IMR-90 (cell line): ENCODE data around the gene GPC5. TPM values are rescaled to one million over a fixed set of nuclear protein-coding genes. Genes with fewer than 3 reads are reported as not detected.

ENCODE experiments used
- ATAC-seq: fragments of 200-7000 bp; cut with Tn5 transposase; 2 replicates; pipeline ENCODE4 v1.9.1; 2020; ENCODE audit warnings: low read depth, mild to moderate bottlenecking, moderate library complexity
- BruUV-seq: library from RNA; stranded (reverse); fragments of 400-500 nt; replicated peaks from 2 replicates; lab custom pipeline; 2021; lab: Mats Ljungman, UMichigan
- CTCF ChIA-PET: fragments of 300-600 bp; formaldehyde crosslinking; extraction: SDS; loops from one replicate; lab custom pipeline; 2021; ENCODE audit warnings: antibody characterized with exemption; lab: Yijun Ruan, JAX
- POLR2A ChIA-PET: fragments of 300-600 bp; sonication (Branson Sonifier 250); formaldehyde crosslinking; loops from one replicate; lab custom pipeline; 2022; ENCODE audit warnings: antibody characterized with exemption; ENCODE audit not compliant: unreplicated experiment; lab: Charles Lee
- DNase-seq: peaks from one replicate; pipeline ENCODE4 v3.0.0; 2013
- H2AFZ ChIP-seq: replicated peaks from 2 replicates; pipeline ENCODE3; 2013; ENCODE audit warnings: low read length, mild to moderate bottlenecking; ENCODE audit not compliant: poor library complexity
- H2AK5ac ChIP-seq: 2 replicates; pipeline ENCODE4 v1.6.1; 2013; ENCODE audit warnings: low read depth, low read length, inconsistent platforms
- H2AK9ac ChIP-seq: replicated peaks from 2 replicates; pipeline ENCODE3; 2013; ENCODE audit warnings: mild to moderate bottlenecking, low read depth, low read length, moderate library complexity; ENCODE audit not compliant: poor library complexity
- H2BK120ac ChIP-seq: 2 replicates; pipeline ENCODE4 v1.6.1; 2013; ENCODE audit warnings: low read depth, low read length, inconsistent platforms
- H2BK15ac ChIP-seq: 3 replicates; pipeline ENCODE4 v1.6.1; 2013; ENCODE audit warnings: low read depth, low read length, inconsistent platforms
- H2BK20ac ChIP-seq: 2 replicates; pipeline ENCODE4 v1.6.1; 2013; ENCODE audit warnings: low read depth, mild to moderate bottlenecking, inconsistent platforms, low read length, moderate library complexity
- H2BK5ac ChIP-seq: 2 replicates; pipeline ENCODE4 v1.6.1; 2013; ENCODE audit warnings: mild to moderate bottlenecking, low read depth, low read length, inconsistent platforms; ENCODE audit not compliant: poor library complexity, severe bottlenecking
- H3K14ac ChIP-seq: replicated peaks from 2 replicates; pipeline ENCODE4 v1.6.1; 2013; ENCODE audit warnings: low read depth, low read length, inconsistent platforms
- H3K18ac ChIP-seq: 2 replicates; pipeline ENCODE4 v1.6.1; 2013; ENCODE audit warnings: low read depth, low read length, control low read depth
- H3K23ac ChIP-seq: 2 replicates; pipeline ENCODE4 v1.6.1; 2013; ENCODE audit warnings: low read depth, low read length, inconsistent platforms
- H3K27ac ChIP-seq: 2 replicates; pipeline ENCODE4 v1.5.1; 2013; ENCODE audit warnings: mild to moderate bottlenecking, control low read depth, low read length; ENCODE audit not compliant: insufficient read depth
- H3K27me3 ChIP-seq: 2 replicates; pipeline ENCODE4 v1.6.1; 2013; ENCODE audit warnings: low read length; ENCODE audit not compliant: control insufficient read depth, insufficient read depth
- H3K36me3 ChIP-seq: 2 replicates; pipeline ENCODE4 v1.6.1; 2013; ENCODE audit warnings: low read length, mixed read lengths; ENCODE audit not compliant: control insufficient read depth, insufficient read depth
- H3K4ac ChIP-seq: 2 replicates; pipeline ENCODE4 v1.6.1; 2013; ENCODE audit warnings: low read depth, low read length, inconsistent platforms
- H3K4me1 ChIP-seq: 2 replicates; pipeline ENCODE4 v1.6.1; 2013; ENCODE audit warnings: low read length, mixed read lengths; ENCODE audit not compliant: control insufficient read depth, insufficient read depth
- H3K4me2 ChIP-seq: 2 replicates; pipeline ENCODE4 v1.6.1; 2013; ENCODE audit warnings: low read depth, mild to moderate bottlenecking, control low read depth, low read length, moderate library complexity
- H3K4me3 ChIP-seq: 2 replicates; pipeline ENCODE4 v1.5.1; 2013; ENCODE audit warnings: low read depth, mild to moderate bottlenecking, control low read depth, low read length, moderate library complexity; ENCODE audit not compliant: insufficient read depth
- H3K56ac ChIP-seq: 2 replicates; pipeline ENCODE4 v1.6.1; 2013; ENCODE audit warnings: low read length, inconsistent platforms; ENCODE audit not compliant: insufficient read depth; ENCODE audit errors: extremely low read depth
- H3K79me1 ChIP-seq, 2 experiments: 2 replicates each; pipeline ENCODE4 v1.6.1; 2013; ENCODE audit warnings: low read length in 2 of 2, inconsistent platforms in 1 of 2, low read depth in 1 of 2
- H3K9ac ChIP-seq: 2 replicates; pipeline ENCODE4 v1.6.1; 2013; ENCODE audit warnings: low read depth, low read length, control low read depth
- H3K9me1 ChIP-seq: 2 replicates; pipeline ENCODE4 v1.6.1; 2013; ENCODE audit warnings: low read length, inconsistent platforms; ENCODE audit not compliant: insufficient read depth
- H3K9me3 ChIP-seq: 2 replicates; pipeline ENCODE4 v1.6.1; 2013; ENCODE audit warnings: low read length; ENCODE audit not compliant: control insufficient read depth, insufficient read depth
- H4K20me1 ChIP-seq: 2 replicates; pipeline ENCODE4 v1.6.1; 2013; ENCODE audit warnings: low read length, inconsistent platforms; ENCODE audit not compliant: insufficient read depth
- H4K5ac ChIP-seq: 2 replicates; pipeline ENCODE4 v1.6.1; 2013; ENCODE audit warnings: mild to moderate bottlenecking, low read depth, low read length, control low read depth
- H4K8ac ChIP-seq, 2 experiments: 2 replicates each; pipeline ENCODE4 v1.6.1; 2013; ENCODE audit warnings: low read depth in 2 of 2, low read length in 2 of 2, control low read depth in 1 of 2, inconsistent platforms in 1 of 2
- H4K91ac ChIP-seq: 2 replicates; pipeline ENCODE4 v1.6.1; 2013; ENCODE audit warnings: low read depth, low read length, inconsistent platforms; ENCODE audit not compliant: insufficient read depth
- BHLHE40 ChIP-seq: fragments of 150-350 bp; IDR thresholded peaks from 2 replicates; pipeline ENCODE4 v1.6.1; 2016; ENCODE audit warnings: mild to moderate bottlenecking, low read depth, low read length
- CEBPB ChIP-seq: IDR thresholded peaks from 2 replicates; pipeline ENCODE4 v1.6.1; 2012; ENCODE audit warnings: low read depth, low read length, improper control_type of control experiment
- ELK1 ChIP-seq: fragments of 150-350 bp; IDR thresholded peaks from 2 replicates; pipeline ENCODE4 v1.6.1; 2016; ENCODE audit warnings: low read depth, mild to moderate bottlenecking, low read length, moderate library complexity, borderline replicate concordance
- MAFK ChIP-seq: IDR thresholded peaks from 2 replicates; pipeline ENCODE4 v1.6.1; 2012; ENCODE audit warnings: low read depth, low read length, improper control_type of control experiment
- MXI1 ChIP-seq: IDR thresholded peaks from 2 replicates; pipeline ENCODE4 v1.6.1; 2012; ENCODE audit warnings: low read depth, mild to moderate bottlenecking, low read length, moderate library complexity, borderline replicate concordance
- NFE2L2 ChIP-seq: fragments of 150-350 bp; IDR thresholded peaks from 2 replicates; pipeline ENCODE4 v1.6.1; 2016; ENCODE audit warnings: low read depth, mild to moderate bottlenecking, low read length
- POLR2A ChIP-seq: IDR thresholded peaks from 2 replicates; pipeline ENCODE4 v1.6.1; 2012; ENCODE audit warnings: mild to moderate bottlenecking, low read depth, low read length
- RAD21 ChIP-seq: IDR thresholded peaks from 2 replicates; pipeline ENCODE4 v1.6.1; 2012; ENCODE audit warnings: low read length, improper control_type of control experiment
- RCOR1 ChIP-seq: IDR thresholded peaks from 2 replicates; pipeline ENCODE4 v1.6.1; 2012; ENCODE audit warnings: mild to moderate bottlenecking, low read length, improper control_type of control experiment; ENCODE audit not compliant: insufficient replicate concordance
- RFX5 ChIP-seq: IDR thresholded peaks from 2 replicates; pipeline ENCODE4 v1.8.0; 2012; ENCODE audit warnings: low read depth, mild to moderate bottlenecking, low read length, moderate library complexity
- SMC3 ChIP-seq: fragments of 150-350 bp; IDR thresholded peaks from 2 replicates; pipeline ENCODE4 v1.6.1; 2016; ENCODE audit warnings: low read depth, mild to moderate bottlenecking, antibody characterized with exemption, low read length, moderate library complexity
- WGBS, 2 experiments: methylation state at CpG; one replicate each; pipeline versions ENCODE4 v1.1.5 to v1.1.7; 2013; ENCODE audit warnings: missing lambda C conversion rate in 2 of 2; ENCODE audit not compliant: insufficient read length in 1 of 2; ENCODE audit errors: extremely low coverage in 2 of 2; 5-methylcytosine and 5-hydroxymethylcytosine counted together
- dilution Hi-C: fragments of 300-500 bp; cut with HindIII; formaldehyde crosslinking; loops from one replicate; pipeline ENCODE4 v1.14.3; 2018; ENCODE audit warnings: low sequenced_read_pairs; ENCODE audit not compliant: unreplicated experiment
- in situ Hi-C: fragments of 300-500 bp; cut with MboI; formaldehyde crosslinking; loops from 3 replicates; pipeline ENCODE4 v1.14.3; 2019; ENCODE audit warnings: low sequenced_read_pairs, inconsistent platforms, mixed read lengths
- intact Hi-C: fragments of 100-400 bp; cut with micrococcal nuclease; formaldehyde crosslinking; loops from 2 replicates; pipeline ENCODE4 v1.10.0; 2022
- polyA plus RNA-seq, 3 experiments: library from polyadenylated mRNA; depleted of rRNA; stranded (reverse); fragments of >200 nt; gene quantifications; 2 replicates each; pipeline ENCODE4 v1.2.3, GENCODE V29; 2012; ENCODE audit warnings: low replicate concordance in 1 of 3
- total RNA-seq: library from RNA; depleted of rRNA; stranded (reverse); fragments of >200 nt; gene quantifications from 2 replicates; pipeline ENCODE4 v1.2.3, GENCODE V29; 2012
- TF ChIP-seq, protein P1 (sequence below): fragments of 150-350 bp; IDR thresholded peaks from 2 replicates; pipeline ENCODE4 v1.6.1; 2017; ENCODE audit warnings: mild to moderate bottlenecking, antibody characterized with exemption, low read length, low read depth

GPC5 gene
- total and polyA plus RNA-seq, 2 of the 4 experiments (the other 2 are of a cell fraction) = 0.94 to 1.8 TPM

DNA sequence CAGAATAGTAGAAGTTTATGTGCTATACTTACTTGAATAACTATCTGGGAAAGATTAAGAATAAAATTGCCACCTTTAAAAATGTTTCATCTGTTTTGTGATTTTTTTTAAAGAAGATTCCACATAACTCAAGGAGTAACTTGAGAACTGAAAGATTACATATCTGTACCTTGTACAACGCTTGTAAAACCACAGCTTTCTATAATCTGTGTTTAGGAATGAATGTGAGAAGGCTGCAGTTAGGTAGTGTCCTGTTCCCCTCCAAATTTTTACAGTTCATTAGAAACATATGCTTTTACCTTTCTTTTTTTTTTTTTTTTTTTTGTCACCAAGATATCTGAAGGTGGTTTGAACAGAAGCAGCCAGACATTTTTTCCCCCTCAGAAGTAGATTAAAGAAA, 1515.4 kb downstream of the GPC5 start:
- in situ Hi-C loops = no loop called here
- no TSS peak for BruUV-seq
- Histone ChIP-seq H3K36me3 (no peaks in the 10 kb centered on the region), H3K79me1 (no peaks in the 10 kb centered on the region), H4K91ac (no peak overlapping the region), H3K9me1 (no peaks in the 10 kb centered on the region), H3K4me2 (no peak overlapping the region), H2AFZ (no peak overlapping the region), H3K27me3 (no peaks in the 10 kb centered on the region), H3K4me3 (no peak overlapping the region), H2BK15ac (no peak overlapping the region), H3K14ac (no peak overlapping the region), H2AK5ac (no peak overlapping the region), H2BK120ac (no peak overlapping the region), H4K20me1 (no peaks in the 10 kb centered on the region), H3K27ac (no peak overlapping the region), H2BK20ac (no peak overlapping the region), H3K4ac (no peak overlapping the region), H3K4me1 (no peaks in the 10 kb centered on the region), H4K8ac (no peak overlapping the region), H3K56ac (no peak overlapping the region), H2BK5ac (no peak overlapping the region), H2AK9ac (no peak overlapping the region), H4K5ac (no peak overlapping the region), H3K9me3 (no peaks in the 10 kb centered on the region), H3K18ac (no peak overlapping the region), H3K23ac (no peak overlapping the region), H3K9ac (no peak overlapping the region)
- ChIA-PET CTCF (no interaction called here), POLR2A (no interaction called here)
- TF ChIP-seq MAFK = no peak
- no peak for TF ChIP-seq NFE2L2
- no peak for TF ChIP-seq POLR2A
- no peak for TF ChIP-seq RCOR1
- no peak for TF ChIP-seq RFX5
- TF ChIP-seq, protein P1, sequence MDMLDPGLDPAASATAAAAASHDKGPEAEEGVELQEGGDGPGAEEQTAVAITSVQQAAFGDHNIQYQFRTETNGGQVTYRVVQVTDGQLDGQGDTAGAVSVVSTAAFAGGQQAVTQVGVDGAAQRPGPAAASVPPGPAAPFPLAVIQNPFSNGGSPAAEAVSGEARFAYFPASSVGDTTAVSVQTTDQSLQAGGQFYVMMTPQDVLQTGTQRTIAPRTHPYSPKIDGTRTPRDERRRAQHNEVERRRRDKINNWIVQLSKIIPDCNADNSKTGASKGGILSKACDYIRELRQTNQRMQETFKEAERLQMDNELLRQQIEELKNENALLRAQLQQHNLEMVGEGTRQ = no peak
- no peak for TF ChIP-seq CEBPB
- TF ChIP-seq BHLHE40 = no peak
- no peak for TF ChIP-seq SMC3
- TF ChIP-seq MXI1 = no peak
- TF ChIP-seq ELK1 = no peak
- TF ChIP-seq RAD21 = no peak
- dilution Hi-C loops = no loop called here
- intact Hi-C loops = no loop called here
- DNase-seq = no peak
- no peak for ATAC-seq
- WGBS, 2 experiments = no CpG with 5 or more reads among the region's 1 CpG
